NCI-H1417 treated with DMSO at 0.1 percent for 48 hours (cell line): ENCODE measurements around the gene TMEM179.
"Not testable (repeated sequence)": the region's sequence is repeated elsewhere in the genome, so short reads cannot be mapped to it uniquely, and the experiment has no call there.

ENCODE experiments used
- DNase-seq: peaks from one replicate; lab custom pipeline; 2025; lab: John Stamatoyannopoulos, UW

TMEM179 gene

DNA sequence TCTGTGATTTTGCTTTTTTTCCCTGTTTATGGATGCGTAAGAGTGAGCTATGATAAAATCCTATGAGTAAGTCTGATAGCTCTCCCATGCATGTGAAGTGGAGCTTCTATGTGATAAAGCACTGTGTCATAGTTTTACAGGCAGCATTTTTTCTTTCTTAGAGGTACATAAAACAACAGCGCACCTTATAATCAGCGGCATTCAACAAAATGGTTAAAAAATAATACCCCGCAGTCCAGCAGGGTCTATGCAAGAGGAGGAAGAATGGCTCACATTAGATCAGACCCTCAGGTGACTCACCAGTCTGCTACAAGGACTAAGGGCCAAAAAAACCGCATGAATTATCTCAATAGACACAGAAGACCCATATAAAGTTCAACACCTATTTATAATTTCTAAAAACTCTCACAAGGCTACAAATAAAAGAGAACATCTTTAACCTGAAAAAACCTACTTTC, 33.0 kb upstream of the TMEM179 start:
- no peak for DNase-seq

- DNase-seq: not testable (repeated sequence)
These were observed 32.4 kb upstream of the TMEM179 start for GRCh38 chr14:104636846-104637545.

- no peak for DNase-seq
These were observed 31.6 kb upstream of the TMEM179 start for GRCh38 chr14:104636131-104636530.

DNA sequence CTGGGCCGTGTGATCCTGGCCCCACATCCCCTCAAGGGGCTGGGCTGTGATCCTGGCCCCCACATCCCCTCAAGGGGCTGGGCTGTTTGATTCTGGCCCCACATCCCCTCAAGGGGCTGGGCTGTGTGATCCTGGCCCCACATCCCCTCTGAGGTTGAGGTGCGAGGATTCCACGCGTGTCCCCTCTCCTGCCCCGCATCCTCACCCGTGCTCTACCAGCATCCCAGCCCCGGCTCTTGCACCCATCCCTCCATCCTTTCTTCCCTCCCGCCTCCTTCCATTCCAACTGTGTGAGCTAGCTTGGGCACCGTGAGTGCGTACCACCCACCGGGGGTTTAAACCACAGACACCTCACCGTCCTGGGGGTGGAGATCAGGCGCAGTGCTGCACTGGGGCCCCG, 31.1 kb upstream of the TMEM179 start:
- no peak for DNase-seq

GRCh38 chr14:104634886-104635570, 30.5 kb upstream of the TMEM179 start:
- no peak for DNase-seq

GRCh38 chr14:104634138-104634760, 29.7 kb upstream of the TMEM179 start:
- DNase-seq: no peak

GRCh38 chr14:104633276-104634137, 28.9 kb upstream of the TMEM179 start:
- no peak for DNase-seq

- DNase-seq: no peak
These were observed 28.2 kb upstream of the TMEM179 start for GRCh38 chr14:104632781-104633180.

DNA sequence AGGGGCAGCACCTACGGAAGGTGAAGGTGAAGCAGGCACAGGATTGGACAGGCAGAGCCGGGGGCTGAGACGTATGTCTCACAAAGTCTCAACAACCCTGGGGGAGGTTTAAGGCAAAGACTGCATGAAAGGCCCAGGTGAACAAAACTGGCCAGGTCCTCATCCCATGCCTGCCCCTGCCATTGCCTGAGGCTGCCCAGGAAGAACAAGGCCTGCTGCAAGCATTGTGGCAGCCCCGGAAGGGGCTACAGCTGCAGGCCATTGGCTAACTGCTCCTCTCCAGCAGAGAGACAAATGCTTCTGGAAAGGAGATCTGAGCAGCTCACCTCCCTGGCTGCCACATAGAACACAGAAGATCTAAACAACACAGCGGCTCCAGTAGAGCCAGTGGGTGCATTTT, 20.4 kb upstream of the TMEM179 start:
- DNase-seq: no peak

DNA sequence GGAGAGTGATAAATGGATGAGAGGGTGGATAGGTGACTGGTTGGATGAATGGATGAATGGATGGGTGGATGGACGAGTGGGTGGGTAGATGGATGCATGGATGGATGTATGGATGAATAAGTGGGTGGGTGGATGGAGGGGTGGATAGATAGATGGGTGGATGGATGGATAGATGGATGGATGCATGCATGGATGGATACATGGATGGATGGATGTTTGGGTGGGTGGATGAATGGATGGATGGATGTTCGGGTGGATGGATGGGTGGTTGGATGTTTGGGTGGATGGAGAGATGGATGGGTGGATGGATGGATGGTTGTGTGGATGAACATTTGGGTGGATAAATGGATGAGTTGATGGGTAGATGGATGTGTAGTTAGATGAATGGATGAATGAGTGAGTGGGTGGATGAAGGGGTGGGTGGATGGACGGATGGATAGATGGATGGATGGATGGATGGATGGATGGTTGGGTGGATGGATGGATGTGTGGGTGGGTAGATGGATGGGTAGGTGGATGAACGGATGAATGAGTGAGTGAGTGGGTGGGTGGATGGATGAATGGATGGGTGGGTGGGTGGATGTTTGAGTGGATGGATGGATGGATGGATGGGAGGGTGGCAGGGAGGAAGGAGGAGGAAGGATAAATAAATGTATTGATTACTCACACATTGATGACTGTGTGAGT, 9.7 kb upstream of the TMEM179 start:
- no peak for DNase-seq

- DNase-seq: no peak
These were observed 7.3 kb upstream of the TMEM179 start for GRCh38 chr14:104611881-104612280.

GRCh38 chr14:104610749-104611310, 6.3 kb upstream of the TMEM179 start:
- no peak for DNase-seq

DNA sequence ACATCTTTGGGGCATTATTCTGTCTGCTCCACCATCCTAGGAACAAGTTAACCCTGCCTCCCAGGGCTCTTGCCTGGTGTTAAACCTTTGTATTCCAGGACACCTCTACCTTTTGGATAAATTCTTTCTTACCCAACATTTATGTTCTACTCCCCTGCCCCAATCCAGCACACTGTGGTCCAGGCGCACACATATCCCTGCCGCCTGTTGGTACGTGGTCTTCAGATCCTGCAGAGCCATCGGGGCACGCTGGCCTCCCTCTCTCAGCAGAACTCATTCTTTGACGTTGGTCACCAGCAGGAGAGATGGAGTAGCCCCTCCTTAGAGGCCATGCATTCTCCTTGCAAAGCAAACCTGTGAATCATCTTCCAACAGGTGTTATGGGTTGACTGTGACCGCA, 5.1 kb upstream of the TMEM179 start:
- DNase-seq: no peak

- peak; percentile 4 for DNase-seq
These were observed 716 bp downstream of the TMEM179 start for GRCh38 chr14:104603711-104604401.

DNA sequence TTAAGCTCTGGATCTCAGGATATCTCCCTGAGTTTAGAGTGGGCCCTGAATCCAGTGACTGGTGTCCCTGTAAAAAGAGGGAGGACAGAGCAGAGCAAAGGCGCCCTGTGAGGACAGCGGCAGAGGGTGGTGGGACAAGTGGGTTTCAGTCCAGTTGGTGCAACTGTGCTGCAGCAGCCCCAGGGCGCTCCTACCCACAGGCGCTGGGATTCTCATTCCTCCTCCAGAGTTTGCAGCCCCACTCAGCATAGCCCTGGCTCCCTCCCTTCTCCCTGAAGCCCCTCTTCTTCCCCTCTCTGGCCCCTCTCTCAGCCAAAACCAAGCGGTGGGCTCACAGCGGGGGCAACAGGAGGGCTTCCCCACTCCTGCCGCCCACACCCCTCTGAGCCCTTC, 1.6 kb downstream of the TMEM179 start:
- DNase-seq: no peak

GRCh38 chr14:104602315-104602932, 2.1 kb downstream of the TMEM179 start:
- no peak for DNase-seq

GRCh38 chr14:104601786-104602185, 2.8 kb downstream of the TMEM179 start:
- no peak for DNase-seq

DNA sequence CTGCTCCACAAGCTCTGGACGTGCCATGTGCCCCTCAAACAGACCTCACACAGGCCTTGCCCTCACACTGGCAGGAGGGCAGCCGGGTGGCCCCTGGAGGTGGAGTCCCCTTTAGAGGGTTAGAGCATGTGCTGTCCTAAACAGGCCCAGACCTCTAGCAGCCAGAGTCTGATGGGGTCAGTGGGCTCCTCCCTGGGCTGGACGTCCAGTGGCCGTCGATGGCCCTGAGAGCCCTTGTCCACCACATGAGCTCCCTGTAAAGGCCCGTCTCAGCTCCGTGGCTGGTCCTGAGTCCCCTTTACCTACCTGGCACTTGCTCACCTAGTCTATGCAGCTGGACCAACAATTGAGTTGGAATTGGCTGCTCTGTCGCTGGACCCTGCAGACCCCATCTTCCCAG, 3.8 kb downstream of the TMEM179 start:
- DNase-seq: no peak

DNA sequence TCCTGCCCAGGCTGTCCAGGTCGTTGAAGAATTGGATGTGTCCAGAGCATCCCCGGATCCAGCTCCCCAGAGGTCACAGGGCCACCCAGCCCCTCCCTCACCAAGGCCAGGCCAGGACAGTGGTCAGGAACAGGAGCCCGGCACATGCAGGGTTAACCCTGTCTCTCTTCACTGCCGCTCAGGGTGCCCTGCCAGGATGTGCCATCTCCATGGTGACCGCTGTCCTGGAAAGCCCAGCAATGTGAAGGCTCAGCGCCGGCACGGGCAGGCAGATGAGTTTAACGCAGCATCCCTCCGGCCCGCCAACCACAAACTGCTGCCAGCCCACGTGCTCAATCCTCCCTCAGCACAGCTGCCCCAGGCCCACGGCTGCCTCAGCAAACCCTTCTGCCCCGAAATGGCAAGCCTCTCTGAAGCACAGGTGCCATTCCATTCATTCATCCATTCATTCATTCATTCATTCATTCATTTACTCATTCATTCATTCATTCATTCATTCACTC, 4.4 kb downstream of the TMEM179 start:
- peak; percentile 13 for DNase-seq

DNA sequence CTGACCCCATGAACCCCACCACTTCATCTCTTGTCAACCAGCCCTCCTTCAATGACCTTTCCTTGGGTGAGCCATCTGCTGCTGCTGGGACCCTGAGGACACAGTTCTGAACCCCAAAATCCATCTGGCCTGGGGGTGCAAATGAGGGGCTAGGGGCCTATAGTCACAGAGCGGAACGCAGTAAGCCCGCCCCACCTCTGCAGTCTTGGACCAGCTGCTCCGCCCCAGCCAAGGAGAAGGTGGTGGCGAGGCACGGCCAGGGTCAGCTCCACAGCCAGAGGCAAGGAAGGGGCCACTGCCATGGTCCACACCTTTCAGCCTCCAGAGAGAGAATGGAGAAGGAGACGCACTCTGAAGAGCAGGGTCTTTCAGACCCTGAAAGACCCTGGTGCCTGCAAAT, 5.1 kb downstream of the TMEM179 start:
- no peak for DNase-seq
